Bronchial epithelial cell (primary cell): Measurements from ENCODE around the gene ANK2. TPM values are rescaled to one million over a fixed set of nuclear protein-coding genes. Genes with fewer than 3 reads are reported as not detected.

Experiments used
- DNase-seq: peaks from one replicate; pipeline ENCODE4 v3.0.0-alpha.2; 2010; ENCODE audit warnings: low read depth
- FAIRE-seq: peaks from 2 replicates; lab custom pipeline; 2011; peaks lifted over from hg19 to GRCh38; lab: Jason Lieb, UNC
- H3K27me3 ChIP-seq: 2 replicates; pipeline ENCODE4 v1.5.1; 2011; ENCODE audit warnings: low read length; ENCODE audit not compliant: control insufficient read depth, insufficient read depth
- H3K36me3 ChIP-seq: 2 replicates; pipeline ENCODE4 v1.5.1; 2011; ENCODE audit warnings: low read length; ENCODE audit not compliant: control insufficient read depth, insufficient read depth
- H3K4me3 ChIP-seq: 2 replicates; pipeline ENCODE4 v1.5.1; 2011; ENCODE audit warnings: mild to moderate bottlenecking, low read depth, low read length, control low read depth
- CTCF ChIP-seq: IDR thresholded peaks from 2 replicates; pipeline ENCODE4 v1.5.1; 2011; ENCODE audit warnings: mild to moderate bottlenecking, moderate library complexity, low read length, control low read depth, inconsistent platforms; ENCODE audit not compliant: insufficient read depth, severe bottlenecking
- total RNA-seq: library from RNA; depleted of rRNA; stranded (reverse); fragments of >200 nt; gene quantifications from 2 replicates; pipeline ENCODE4 v1.2.1, GENCODE V29; 2014

The ANK2 gene
- total RNA-seq, 1 donor from 2014 or later: 2.6 TPM

- FAIRE-seq: no peak
- H3K4me3 ChIP-seq: no peak overlapping the region
- no peak for TF ChIP-seq CTCF
- DNase-seq: no peak
- no peaks in the 10 kb centered on the region for H3K36me3 ChIP-seq
- H3K27me3 ChIP-seq: no peaks in the 10 kb centered on the region
Measured at GRCh38 chr4:113144091-113144490, 94.6 kb downstream of the ANK2 start.

GRCh38 chr4:113145147-113145518 lies 95.7 kb downstream of the ANK2 start:
- H3K27me3 ChIP-seq: no peaks in the 10 kb centered on the region
- H3K36me3 ChIP-seq: no peaks in the 10 kb centered on the region
- FAIRE-seq: no peak
- TF ChIP-seq CTCF: no peak
- DNase-seq: no peak
- H3K4me3 ChIP-seq: no peak overlapping the region

GRCh38 chr4:113145519-113146291 lies 96.3 kb downstream of the ANK2 start:
- no peaks in the 10 kb centered on the region for H3K36me3 ChIP-seq
- FAIRE-seq: peak; percentile 40
- DNase-seq: no peak
- no peak overlapping the region for H3K4me3 ChIP-seq
- no peaks in the 10 kb centered on the region for H3K27me3 ChIP-seq
- TF ChIP-seq CTCF: no peak

GRCh38 chr4:113146876-113147358 lies 97.5 kb downstream of the ANK2 start:
- no peaks in the 10 kb centered on the region for H3K27me3 ChIP-seq
- no peaks in the 10 kb centered on the region for H3K36me3 ChIP-seq
- no peak for DNase-seq
- no peak for FAIRE-seq
- TF ChIP-seq CTCF: no peak
- no peak overlapping the region for H3K4me3 ChIP-seq

- FAIRE-seq (no peak), DNase-seq (no peak)
- no peak for TF ChIP-seq CTCF
Measured at GRCh38 chr4:113147498-113148111, 98.2 kb downstream of the ANK2 start.

More at GRCh38 chr4:113147498-113148111, 98.2 kb downstream of the ANK2 start:
- no peaks in the 10 kb centered on the region for H3K27me3 ChIP-seq
- H3K36me3 ChIP-seq: no peaks in the 10 kb centered on the region
- H3K4me3 ChIP-seq: no peak overlapping the region
